Measurements from ENCODE around the gene TCF4. TPM values are rescaled to one million over a fixed set of nuclear protein-coding genes. Genes with fewer than 3 reads are reported as not detected.

TCF4 gene
- total RNA-seq, 1 experiment from 2014 or later, result 0.42 TPM

GRCh38 chr18:55343396-55344073 is 244.5 kb downstream of the TCF4 start:
- Histone ChIP-seq H3K4me2 (ENCODE audit: low read length) (no peak overlapping the region), H4K20me1 (ENCODE audit: insufficient read depth) (no peaks in the 10 kb centered on the region), H3K4me1 (ENCODE audit: control insufficient read depth in 1 of 2, insufficient read depth in 2 of 2, low read length in 2 of 2) (no peaks in the 10 kb centered on the region), H3K9me3 (ENCODE audit: control insufficient read depth in 1 of 2, insufficient read depth in 1 of 2, low read depth in 1 of 2, low read length in 2 of 2) (no peaks in the 10 kb centered on the region), H3K79me2 (ENCODE audit: insufficient read depth, low read length) (no peaks in the 10 kb centered on the region), H3K27me3 (ENCODE audit: insufficient read depth, low read length) (peaks cover 3% of the 10 kb centered on the region; the same call in 1 of the 2 replicates), H3K9me2 (ENCODE audit: insufficient read depth) (no peaks in the 10 kb centered on the region), H3K9ac (ENCODE audit: low read length) (no peak overlapping the region), H2AFZ (ENCODE audit: low read depth, low read length, poor library complexity, severe bottlenecking) (no peak overlapping the region), H3K4me3 (replicated peaks in 1 of 2; ENCODE audit: low read depth in 1 of 2, low read length in 2 of 2) (no peak overlapping the region), H3K36me3 (ENCODE audit: control insufficient read depth in 1 of 2, insufficient read depth in 2 of 2, low read length in 2 of 2) (no peaks in the 10 kb centered on the region), H3K27ac (ENCODE audit: low read depth, low read length) (no peak overlapping the region)
- RAD21 ChIA-PET (ENCODE audit: low non-redundant PET in 1 of 2, low total read pairs in 2 of 2, uncharacterized antibody in 2 of 2, unreplicated experiment in 2 of 2), result no interaction called here
- no peak for ATAC-seq
- POLR2A ChIA-PET, result no interaction called here
- intact Hi-C loops (cut with micrococcal nuclease), result no loop called here
- CTCF ChIA-PET, result no interaction called here
- BruUV-seq (replicated peaks), result no TSS peak
- TF ChIP-seq CTCF (IDR thresholded peaks at IDR 0.05 in 2 of 3, conservative IDR thresholded peaks at IDR 0.05 in 1 of 3; ENCODE audit: borderline replicate concordance in 1 of 3, insufficient read depth in 1 of 3, low read depth in 2 of 3, low read length in 2 of 3) (peak in 2 of 3 experiments; percentile 16 to 38; a peak in 1 of 6 replicates), CBX3 (IDR thresholded peaks at IDR 0.05; ENCODE audit: low read depth) (no peak), EZH2phosphoT487 (IDR thresholded peaks at IDR 0.05; ENCODE audit: borderline replicate concordance) (no peak), SP1 (IDR thresholded peaks at IDR 0.05; ENCODE audit: low read depth) (no peak), MAX (IDR thresholded peaks at IDR 0.05) (no peak), FOSL1 (IDR thresholded peaks at IDR 0.05; ENCODE audit: low read depth) (no peak), ATF3 (IDR thresholded peaks at IDR 0.05) (no peak), YY1 (IDR thresholded peaks at IDR 0.05; ENCODE audit: extremely low read depth, insufficient replicate concordance, low read depth, low read length) (no peak), ZBTB33 (IDR thresholded peaks at IDR 0.05; ENCODE audit: extremely low read depth, insufficient replicate concordance, low read length) (no peak)
- no peak for DNase-seq (ENCODE audit: low read depth, low spot score)
